Body of pancreas (tissue), 4 donors: Measurements from ENCODE around the gene FKBP1B. TPM values are rescaled to one million over a fixed set of nuclear protein-coding genes. Genes with fewer than 3 reads are reported as not detected.

Source experiments
- ATAC-seq: fragments of 150-250 bp; one replicate; pipeline ENCODE4 v1.9.1; 2016
- DNase-seq, 4 donors: peaks; one replicate each; pipeline ENCODE4 v3.0.0-alpha.2; 2019
- H3K27ac ChIP-seq, 4 donors: fragments of 200-600 bp; sonication (generic); 1 replicate in 3 of 4; 2 replicates in 1 of 4; pipeline versions ENCODE4 v1.5.1 to v1.6.1; 2016 to 2019; ENCODE audit warnings: mild to moderate bottlenecking in 1 of 4, mixed read lengths in 1 of 4, moderate library complexity in 1 of 4
- H3K27me3 ChIP-seq, 2 donors: fragments of 200-600 bp; sonication (generic); one replicate each; pipeline ENCODE4 v1.6.0; 2016; ENCODE audit warnings: mild to moderate bottlenecking in 1 of 2
- H3K36me3 ChIP-seq, 2 donors: fragments of 200-600 bp; sonication (generic); replicated peaks in 1 of 2; 2 replicates each; pipeline ENCODE4 v1.5.1; 2016; ENCODE audit warnings: low read depth in 2 of 2; ENCODE audit not compliant: insufficient read depth in 1 of 2
- H3K4me1 ChIP-seq: fragments of 200-600 bp; sonication (generic); one replicate; pipeline ENCODE4 v1.6.0; 2016
- H3K4me3 ChIP-seq, 2 donors: fragments of 200-600 bp; sonication (generic); 1 replicate in 1 of 2; 2 replicates in 1 of 2; pipeline ENCODE4 v1.5.1; 2016 to 2019
- H3K9me3 ChIP-seq, 3 donors: fragments of 200-600 bp; sonication (generic); 1 replicate in 2 of 3; 2 replicates in 1 of 3; pipeline ENCODE4 v1.5.1; 2016
- POLR2A ChIP-seq, 3 donors: fragments of 450-650 bp; IDR thresholded peaks; one replicate each; pipeline ENCODE4 v1.6.1; 2016; ENCODE audit warnings: antibody characterized with exemption in 3 of 3, mild to moderate bottlenecking in 2 of 3
- WGBS, 2 donors: methylation state at CpG; one replicate each; pipeline ENCODE4 v1.1.5; 2017; 5-methylcytosine and 5-hydroxymethylcytosine counted together
- intact Hi-C: fragments of 100-400 bp; cut with DNase I; formaldehyde crosslinking; loops from one replicate; pipeline ENCODE4 v1.15.1; 2023
- small RNA-seq: library from RNA; depleted of rRNA; stranded (forward); fragments of <200 nt; gene quantifications from one replicate; pipeline ENCODE3, GENCODE V24; 2016
- total RNA-seq, 2 donors: library from RNA; depleted of rRNA; stranded (reverse); fragments of >200 nt; gene quantifications; one replicate each; pipeline ENCODE4 v1.1.0, GENCODE V29; 2016
- TF ChIP-seq, protein P1 (sequence below), 7 experiments: fragments of 450-650 bp in 4 of 7; fragments of 200-600 bp in 3 of 7; sonication (generic) in 3 of 7; IDR thresholded peaks; one replicate each; pipeline ENCODE4 v1.5.1; 2016 to 2019; ENCODE audit warnings: antibody characterized with exemption in 7 of 7

Gene FKBP1B
- total RNA-seq, 2 donors from 2014 or later: 10.5 to 12.7 TPM

DNA sequence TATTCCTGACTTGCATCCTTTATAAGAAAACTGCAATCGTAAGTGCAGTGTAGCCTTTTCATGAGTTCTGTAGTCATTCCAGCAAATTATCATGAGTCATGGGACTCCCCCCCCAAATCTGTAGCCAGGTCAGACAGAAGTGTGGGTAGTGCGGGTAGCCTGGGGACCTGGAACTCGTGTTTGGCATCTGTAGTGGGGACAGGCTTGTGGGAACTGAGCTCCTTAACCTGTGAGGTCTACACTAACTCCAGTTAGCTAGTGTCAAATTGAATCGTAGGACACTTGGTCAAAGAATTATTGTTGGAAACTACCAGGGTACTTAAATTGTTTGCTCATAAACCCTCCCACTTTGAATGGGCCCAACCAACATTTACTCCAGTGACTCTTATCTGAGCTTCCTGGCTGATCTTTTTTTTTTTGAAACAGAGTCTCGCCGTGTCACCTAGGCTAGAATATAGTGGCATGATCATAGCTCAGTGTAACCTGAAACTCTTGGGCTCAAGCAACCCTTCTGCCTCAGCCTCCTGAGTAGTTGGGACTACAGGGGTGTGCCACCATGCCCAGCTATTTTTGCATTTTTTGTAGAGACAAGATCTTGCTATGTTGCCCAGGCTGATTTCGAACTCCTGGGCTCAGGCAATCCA is 61.2 kb downstream of the FKBP1B start:
- Histone ChIP-seq H3K4me3 (no peak overlapping the region), H3K27me3 (no peaks in the 10 kb centered on the region), H3K4me1 (no peaks in the 10 kb centered on the region), H3K9me3 (no peaks in the 10 kb centered on the region), H3K27ac (no peak overlapping the region), H3K36me3 (no peaks in the 10 kb centered on the region)
- DNase-seq (no peak), ATAC-seq (no peak)
- 78 to 82% methylated on average over 7 of the region's 7 CpGs for WGBS, 2 donors
- intact Hi-C loops: no loop called here
- TF ChIP-seq POLR2A (IDR thresholded peaks at IDR 0.05): no peak
- TF ChIP-seq, protein P1, sequence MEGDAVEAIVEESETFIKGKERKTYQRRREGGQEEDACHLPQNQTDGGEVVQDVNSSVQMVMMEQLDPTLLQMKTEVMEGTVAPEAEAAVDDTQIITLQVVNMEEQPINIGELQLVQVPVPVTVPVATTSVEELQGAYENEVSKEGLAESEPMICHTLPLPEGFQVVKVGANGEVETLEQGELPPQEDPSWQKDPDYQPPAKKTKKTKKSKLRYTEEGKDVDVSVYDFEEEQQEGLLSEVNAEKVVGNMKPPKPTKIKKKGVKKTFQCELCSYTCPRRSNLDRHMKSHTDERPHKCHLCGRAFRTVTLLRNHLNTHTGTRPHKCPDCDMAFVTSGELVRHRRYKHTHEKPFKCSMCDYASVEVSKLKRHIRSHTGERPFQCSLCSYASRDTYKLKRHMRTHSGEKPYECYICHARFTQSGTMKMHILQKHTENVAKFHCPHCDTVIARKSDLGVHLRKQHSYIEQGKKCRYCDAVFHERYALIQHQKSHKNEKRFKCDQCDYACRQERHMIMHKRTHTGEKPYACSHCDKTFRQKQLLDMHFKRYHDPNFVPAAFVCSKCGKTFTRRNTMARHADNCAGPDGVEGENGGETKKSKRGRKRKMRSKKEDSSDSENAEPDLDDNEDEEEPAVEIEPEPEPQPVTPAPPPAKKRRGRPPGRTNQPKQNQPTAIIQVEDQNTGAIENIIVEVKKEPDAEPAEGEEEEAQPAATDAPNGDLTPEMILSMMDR (IDR thresholded peaks at IDR 0.05): no peak

DNA sequence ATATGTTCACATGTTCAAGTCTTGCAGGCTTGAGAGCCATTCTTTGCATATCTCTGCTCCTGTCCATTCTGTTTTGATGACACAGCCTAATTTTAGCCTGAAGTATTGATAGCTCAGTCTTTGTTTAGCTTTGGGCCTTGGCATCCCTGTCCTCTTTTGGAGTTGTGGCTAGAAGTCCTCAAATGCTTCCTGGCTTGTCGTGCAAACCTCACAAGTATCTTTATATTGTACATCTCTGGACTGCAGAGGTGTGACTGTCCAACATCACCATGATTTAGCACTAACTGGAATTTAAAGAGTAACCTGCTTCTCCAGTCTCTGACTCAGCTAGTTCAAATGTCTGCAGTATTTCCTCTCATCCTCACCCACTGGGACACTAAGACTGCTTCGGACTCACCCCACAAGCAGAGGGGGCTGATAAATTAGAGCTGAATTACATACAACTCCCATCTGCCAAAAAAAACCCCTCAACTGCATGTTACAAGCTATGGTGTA is 61.9 kb downstream of the FKBP1B start:
- TF ChIP-seq POLR2A (IDR thresholded peaks at IDR 0.05): no peak
- TF ChIP-seq, protein P1 (IDR thresholded peaks at IDR 0.05): no peak
- Histone ChIP-seq H3K36me3 (no peaks in the 10 kb centered on the region), H3K9me3 (no peaks in the 10 kb centered on the region), H3K27ac (no peak overlapping the region), H3K27me3 (no peaks in the 10 kb centered on the region), H3K4me1 (no peaks in the 10 kb centered on the region), H3K4me3 (no peak overlapping the region)
- WGBS, 2 donors: 61 to 70% methylated on average over 2 of the region's 2 CpGs
- ATAC-seq (no peak), DNase-seq (no peak)
- intact Hi-C loops: no loop called here

Small RNAs within 50 kb of the gene (small RNA-seq; reads per million reads assigned to genes)
- gene RNU6-370P: not detected

Other genes starting within 250 kb of the FKBP1B start
- gene ATAD2B, start 122.6 kb upstream of the FKBP1B start, total RNA-seq: 10 to 100 TPM; 16.8 to 20.0 TPM
- gene UBXN2A, start 109.3 kb upstream of the FKBP1B start, total RNA-seq: 1 to 10 TPM; 4.0 to 7.3 TPM
- not detected for gene MFSD2B, start 39.7 kb upstream of the FKBP1B start, total RNA-seq
- gene WDCP, start 2.4 kb upstream of the FKBP1B start, total RNA-seq: 1 to 10 TPM; 2.6 to 3.9 TPM
- gene SF3B6, start 26.6 kb downstream of the FKBP1B start, total RNA-seq: 10 to 100 TPM; 21.4 to 42.8 TPM
- gene TP53I3, start 35.1 kb downstream of the FKBP1B start, total RNA-seq: 10 to 100 TPM; 18.5 to 36.8 TPM
- not detected for gene PFN4, start 73.6 kb downstream of the FKBP1B start, total RNA-seq
- 10 to 100 TPM in 1 of 2 donors, 1 to 10 TPM in 1; 6.5 to 56.7 TPM for gene FAM228B, start 73.7 kb downstream of the FKBP1B start, total RNA-seq
- gene FAM228A, start 125.3 kb downstream of the FKBP1B start, total RNA-seq: not detected